HG03520 (cell line): Measurements from ENCODE around the gene FGF21.
"Not testable (repeated sequence)": the region's sequence is repeated elsewhere in the genome, so short reads cannot be mapped to it uniquely, and the experiment has no call there.

Experiments used
- ATAC-seq: cut with Tn5 transposase; IDR thresholded peaks from one replicate; pipeline ENCODE4 v1.9.1; 2021; ENCODE audit warnings: mild to moderate bottlenecking, moderate library complexity; ENCODE audit not compliant: unreplicated experiment

The FGF21 gene

DNA sequence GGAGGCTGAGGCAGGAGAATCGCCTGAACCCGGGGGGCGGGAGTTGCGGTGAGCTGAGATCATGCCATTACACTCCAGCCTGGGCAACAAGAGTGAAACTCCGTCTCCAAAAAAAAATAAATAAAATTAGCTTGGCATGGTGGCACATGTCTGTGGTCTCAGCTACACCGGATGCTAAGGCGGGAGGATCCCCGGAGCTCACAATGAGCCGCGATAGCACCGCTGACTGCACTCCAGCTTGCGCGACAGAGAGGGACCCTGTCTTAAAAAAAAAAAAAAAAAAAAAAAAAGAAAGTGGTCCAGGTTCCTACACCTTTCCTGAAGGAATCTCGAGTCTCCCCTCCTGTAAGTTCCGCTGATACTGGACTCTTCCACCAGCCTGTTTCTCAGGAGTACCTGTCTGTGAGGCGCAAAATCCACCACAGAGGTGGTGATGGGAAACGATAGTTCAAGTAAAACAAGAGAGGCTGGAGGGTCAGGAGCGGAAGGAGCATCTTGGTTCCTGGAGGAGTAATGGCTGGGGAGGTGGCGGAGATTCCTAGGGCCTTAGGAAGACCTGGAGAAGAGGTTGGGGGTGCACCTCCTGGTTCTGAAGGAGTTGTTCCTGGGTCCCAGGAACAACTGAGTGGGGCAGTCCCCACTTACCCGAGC, 3.4 kb upstream of the FGF21 start:
- no peak for ATAC-seq

GRCh38 chr19:48752496-48753365, 2.6 kb upstream of the FGF21 start, which contains the start of gene FUT1:
Gene FUT1, minus strand, starts transcription at chr19:48752641. Its CDS starts 1,360 bp downstream, at chr19:48751281.
- no peak for ATAC-seq

DNA sequence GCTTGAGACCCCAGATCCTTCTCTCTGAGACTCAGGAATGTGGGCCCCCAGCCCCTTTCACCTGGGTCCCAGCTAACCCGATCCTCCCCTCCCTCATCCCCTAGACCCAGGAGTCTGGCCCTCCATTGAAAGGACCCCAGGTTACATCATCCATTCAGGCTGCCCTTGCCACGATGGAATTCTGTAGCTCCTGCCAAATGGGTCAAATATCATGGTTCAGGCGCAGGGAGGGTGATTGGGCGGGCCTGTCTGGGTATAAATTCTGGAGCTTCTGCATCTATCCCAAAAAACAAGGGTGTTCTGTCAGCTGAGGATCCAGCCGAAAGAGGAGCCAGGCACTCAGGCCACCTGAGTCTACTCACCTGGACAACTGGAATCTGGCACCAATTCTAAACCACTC, 463 bp downstream of the FGF21 start:
- ATAC-seq = no peak

- no peak for ATAC-seq
These were observed 888 bp downstream of the FGF21 start for GRCh38 chr19:48756212-48756611.

- no peak for ATAC-seq
These were observed 1.4 kb downstream of the FGF21 start for GRCh38 chr19:48756686-48757085.

DNA sequence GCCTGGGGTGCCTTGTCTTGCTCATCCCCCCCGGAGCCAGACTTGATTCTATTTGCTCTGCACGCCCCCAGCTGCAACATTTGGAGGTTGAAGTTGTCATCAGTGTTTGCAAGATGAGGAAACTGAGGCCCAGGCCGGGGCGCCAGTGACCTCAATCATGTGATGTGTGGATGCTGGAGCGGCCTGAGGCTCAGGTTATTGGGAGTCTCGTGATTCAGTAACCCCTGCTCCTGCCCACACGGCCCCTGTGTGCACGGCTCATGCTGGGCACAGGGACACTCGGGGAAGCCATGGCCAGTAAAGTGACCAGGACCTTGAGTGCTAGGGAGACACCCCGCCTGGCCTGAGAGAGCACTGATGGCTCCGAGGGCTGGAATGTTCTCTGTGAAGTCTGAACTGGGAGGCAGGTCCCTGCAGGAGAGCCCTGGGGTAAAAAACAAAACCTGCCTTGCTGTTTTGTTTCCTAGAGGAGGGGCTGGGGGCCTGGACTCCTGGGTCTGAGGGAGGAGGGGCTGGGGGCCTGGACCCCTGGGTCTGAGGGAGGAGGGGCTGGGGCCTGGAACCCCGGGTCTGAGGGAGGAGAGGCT, 1.9 kb downstream of the FGF21 start:
- no peak for ATAC-seq

- ATAC-seq = no peak
These were observed 2.4 kb downstream of the FGF21 start for GRCh38 chr19:48757741-48758144.

- no peak for ATAC-seq
These were observed 5.3 kb downstream of the FGF21 start for GRCh38 chr19:48760504-48761205.

GRCh38 chr19:48765816-48766215, 10.5 kb downstream of the FGF21 start:
- ATAC-seq = not testable (repeated sequence)

- ATAC-seq = not testable (repeated sequence)
These were observed 12.9 kb downstream of the FGF21 start for GRCh38 chr19:48768171-48768753.

DNA sequence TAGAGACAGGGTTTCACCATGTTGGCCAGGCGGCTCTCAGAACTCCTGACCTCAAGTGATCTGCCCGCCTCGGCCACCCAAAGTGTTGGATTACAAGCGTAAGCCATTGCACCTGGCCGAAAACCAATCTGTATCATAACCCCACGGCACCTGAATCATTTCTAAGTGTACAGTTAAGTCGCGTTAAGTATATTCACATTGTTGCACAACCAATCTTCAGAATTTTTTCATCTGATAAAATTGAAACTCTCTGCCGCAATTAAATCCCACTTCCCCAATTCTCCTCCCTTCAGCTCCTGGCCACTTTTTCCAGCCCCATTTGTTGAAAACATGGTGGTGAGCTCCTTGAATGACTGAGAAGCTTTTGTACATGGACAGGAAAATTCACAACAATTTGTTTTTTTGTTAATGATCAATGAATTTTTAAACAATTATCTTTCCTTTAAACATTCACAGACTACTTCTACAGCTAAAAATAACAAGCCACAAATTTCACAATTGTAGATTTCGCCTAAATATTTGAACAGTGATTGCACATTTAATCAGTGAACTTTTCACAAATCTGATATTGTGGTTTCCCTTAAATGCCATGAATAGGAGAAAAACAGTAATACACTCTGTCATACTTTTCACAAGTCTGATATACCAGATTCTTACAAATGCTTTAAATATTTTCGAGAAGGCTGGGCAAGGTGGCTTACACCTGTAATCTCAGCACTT, 13.8 kb downstream of the FGF21 start:
- ATAC-seq = no peak

GRCh38 chr19:48770266-48770665, 14.9 kb downstream of the FGF21 start:
- ATAC-seq = no peak

- no peak for ATAC-seq
These were observed 15.6 kb downstream of the FGF21 start for GRCh38 chr19:48770734-48771472.

DNA sequence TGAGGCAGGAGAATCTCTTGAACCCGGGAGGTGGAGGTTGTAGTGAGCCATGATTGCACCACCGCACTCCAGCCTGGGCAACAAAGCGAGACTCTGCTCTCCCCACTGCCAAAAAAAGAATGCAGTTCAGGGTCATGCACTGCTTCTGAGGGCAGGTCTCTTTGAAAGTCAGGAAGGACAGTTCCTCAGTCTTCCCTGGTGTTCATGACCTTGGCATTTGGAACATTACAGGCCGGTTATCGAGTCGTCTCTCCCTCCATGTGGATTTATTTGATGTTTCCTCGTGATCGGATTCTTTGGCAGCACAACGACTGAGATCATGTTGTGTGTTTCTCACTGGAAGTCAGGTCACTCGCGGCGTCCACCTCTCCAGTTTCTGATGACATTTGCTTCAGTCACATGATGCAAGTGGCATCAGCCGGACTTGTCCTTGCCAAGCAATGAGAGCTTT, 17.2 kb downstream of the FGF21 start:
- ATAC-seq = no peak

DNA sequence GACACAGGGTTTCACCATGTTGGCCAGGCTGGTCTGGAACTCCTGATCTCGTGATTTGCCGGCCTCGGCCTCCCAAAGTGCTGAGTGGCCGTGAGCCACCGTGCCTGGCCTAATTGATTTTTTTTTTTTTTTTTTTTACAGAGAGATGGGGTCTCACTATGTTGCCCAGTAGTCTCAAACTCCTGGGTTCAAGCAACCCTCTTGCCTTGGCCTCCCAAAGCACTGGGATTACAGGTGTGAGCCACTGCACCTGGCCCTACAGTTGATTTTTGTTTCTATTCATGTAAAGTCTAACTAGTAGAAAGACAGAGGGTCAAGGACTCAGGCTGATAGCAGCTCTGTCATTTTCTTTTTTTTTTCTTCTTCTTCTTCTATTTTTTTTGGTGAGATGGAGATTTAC, 21.8 kb downstream of the FGF21 start:
- ATAC-seq = no peak

GRCh38 chr19:48777720-48778119, 22.4 kb downstream of the FGF21 start:
- no peak for ATAC-seq

DNA sequence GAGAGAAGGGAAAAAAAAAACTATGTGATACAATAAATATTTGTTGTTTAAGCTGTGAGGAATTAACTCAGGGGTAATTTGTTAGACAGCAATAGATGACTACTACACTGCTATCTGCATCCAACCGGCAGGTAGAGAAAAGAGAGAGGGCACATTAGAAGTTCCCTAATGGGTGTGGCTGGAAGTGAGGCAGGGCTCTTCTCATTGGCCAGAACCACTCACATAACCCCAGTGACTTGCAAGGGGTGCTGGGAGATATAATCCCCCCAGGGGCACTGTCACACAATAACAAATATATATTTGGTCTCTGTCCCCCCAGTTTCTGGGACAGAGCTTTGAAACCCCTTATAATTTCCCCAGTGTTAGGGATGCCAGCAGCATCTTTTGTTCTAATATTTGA, 24.3 kb downstream of the FGF21 start:
- ATAC-seq = no peak

DNA sequence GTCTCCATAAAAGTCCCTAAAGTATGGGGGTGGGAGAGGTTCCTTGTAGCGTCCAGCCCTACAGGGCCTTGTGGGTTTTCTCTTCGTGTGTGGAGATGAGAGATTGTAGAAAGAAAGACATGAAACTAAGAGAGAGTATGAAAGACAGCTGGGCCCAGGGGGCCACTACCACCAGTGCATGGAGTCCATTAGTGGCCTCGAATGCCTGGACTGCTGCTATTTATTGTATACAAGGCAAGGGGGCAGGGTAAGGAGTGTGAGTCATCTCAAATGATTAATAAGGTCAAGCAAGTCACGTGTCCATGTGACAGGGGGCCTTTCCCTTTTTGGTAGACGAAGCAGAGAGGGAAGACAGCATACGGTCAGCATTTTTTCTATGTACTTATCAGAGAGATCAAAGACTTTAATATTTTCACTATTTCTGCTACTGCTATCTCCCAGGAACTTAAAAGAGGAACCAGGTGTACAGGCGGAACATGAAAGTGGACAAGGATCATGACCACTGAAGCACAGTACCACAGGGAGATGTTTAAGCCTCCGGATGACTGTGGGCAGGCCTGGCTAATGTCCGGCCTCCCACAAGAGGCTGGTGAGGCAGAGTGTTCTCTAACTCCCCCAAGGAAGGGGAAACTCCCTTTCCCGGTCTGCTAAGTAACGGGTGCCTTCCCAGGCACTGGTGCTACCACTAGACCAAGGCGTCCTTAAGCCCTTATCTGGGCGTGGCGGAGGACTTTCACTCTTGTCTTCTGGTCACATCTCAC, 25.5 kb downstream of the FGF21 start:
- no peak for ATAC-seq

DNA sequence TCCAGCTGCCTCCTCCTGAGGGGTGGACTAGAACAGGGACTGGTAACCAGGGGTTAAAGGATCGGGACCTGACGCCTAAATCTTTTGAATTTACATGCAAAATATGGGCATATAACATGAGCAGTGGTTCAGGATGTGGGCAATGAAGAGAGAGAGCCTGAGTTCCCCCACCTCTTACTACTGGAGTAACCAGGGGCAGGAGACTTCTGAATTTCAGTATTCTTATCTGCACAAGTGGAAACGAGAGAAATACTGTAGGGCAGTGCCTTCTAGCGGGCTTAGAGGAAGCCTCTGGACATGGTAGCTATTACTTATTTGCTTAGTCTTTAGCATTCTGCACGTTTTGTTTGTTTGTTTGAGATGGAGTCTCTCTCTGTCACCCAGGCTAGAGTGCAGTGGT, 29.2 kb downstream of the FGF21 start:
- ATAC-seq = no peak
